Hematopoietic multipotent progenitor cell treated with erythropoietin and hydrocortisone succinate and interleukin-3 and kit ligand, for 15 days (in vitro differentiated cells): Measurements from ENCODE around the gene NEDD9.

ENCODE experiments used
- DNase-seq: peaks from one replicate; pipeline ENCODE4 v3.0.0-alpha.2; 2015; ENCODE audit warnings: low spot score

The NEDD9 gene

DNA sequence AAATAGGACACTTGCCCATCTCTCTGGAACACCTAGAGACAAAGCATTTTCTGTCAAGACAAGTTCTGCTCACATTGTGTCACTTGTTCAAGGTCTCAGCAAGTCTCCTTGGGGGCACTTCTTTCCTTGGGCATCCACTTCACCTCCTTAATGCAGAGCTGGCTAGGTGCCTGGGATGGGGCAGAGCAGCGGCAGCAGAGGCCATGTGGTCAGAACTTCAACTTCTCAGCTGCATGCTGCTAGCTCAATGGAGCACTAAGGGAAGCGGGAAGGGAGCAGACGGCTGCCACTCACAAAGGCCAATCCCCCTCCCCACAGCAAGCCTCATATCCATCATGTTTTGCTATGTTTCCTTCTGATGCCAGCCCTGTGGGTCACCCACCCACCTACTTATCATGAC lies 31.5 kb downstream of the NEDD9 start:
- no peak for DNase-seq

DNA sequence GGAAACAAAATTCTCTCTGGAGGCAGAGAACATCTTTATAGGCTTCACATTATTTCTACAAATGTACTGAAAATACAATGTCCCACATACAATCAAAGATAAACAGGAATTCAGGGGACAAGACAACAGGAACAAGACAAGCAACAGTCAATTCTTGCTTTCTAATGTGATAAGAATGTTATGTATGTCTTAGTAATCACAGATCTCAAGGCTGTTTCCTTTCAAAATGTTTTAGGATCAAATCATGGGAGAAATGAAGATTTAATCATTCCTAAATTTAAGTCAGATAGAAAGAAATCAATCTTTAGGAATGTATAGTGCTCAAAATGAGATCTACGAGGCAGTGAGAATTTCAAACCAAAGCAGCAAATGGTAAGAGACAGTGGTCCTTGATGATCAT lies 32.1 kb downstream of the NEDD9 start:
- DNase-seq = no peak

DNA sequence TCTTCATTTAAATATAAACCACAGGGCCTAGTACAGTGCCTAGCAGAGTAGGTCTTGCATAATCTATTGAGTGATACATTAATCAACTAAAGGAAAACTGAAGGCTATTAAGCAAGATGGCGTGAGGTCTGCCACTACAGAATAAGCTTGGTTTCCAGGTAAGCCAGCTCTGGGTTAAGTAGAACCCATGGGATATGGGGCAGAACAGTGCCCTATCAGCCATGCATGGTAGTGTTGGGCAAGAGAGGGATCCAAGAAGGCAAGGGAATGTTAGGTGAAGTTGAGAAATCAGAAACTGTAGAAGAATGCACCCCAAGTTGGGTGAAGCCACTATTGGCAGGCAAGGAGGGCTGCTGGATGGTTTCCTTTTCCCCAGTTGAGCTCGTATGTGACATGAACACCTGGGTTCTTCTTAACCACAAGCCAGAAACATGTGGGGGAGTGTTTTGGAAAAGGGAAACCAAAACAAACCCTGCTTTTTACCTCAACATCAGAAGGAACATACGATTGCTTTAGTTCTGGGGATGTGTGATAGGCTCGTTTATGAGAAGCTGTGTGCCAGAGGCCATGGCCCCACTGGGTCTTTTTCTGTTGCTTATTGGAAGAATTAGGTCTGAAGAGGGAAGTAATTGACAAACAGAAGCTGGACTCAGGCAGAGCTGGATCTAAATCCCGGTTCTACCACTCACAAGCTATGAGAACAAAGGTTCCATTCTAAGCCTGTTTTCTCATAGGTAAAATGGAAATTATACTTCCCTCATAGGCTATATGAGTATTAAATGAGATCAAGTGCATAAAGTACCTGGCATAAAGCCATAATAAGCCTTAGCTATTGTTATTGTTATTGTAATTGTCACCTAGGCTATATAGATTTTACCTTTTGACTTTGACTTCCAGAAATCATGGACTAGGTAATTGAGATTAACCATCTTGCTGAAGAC lies 33.5 kb downstream of the NEDD9 start:
- DNase-seq = no peak

DNA sequence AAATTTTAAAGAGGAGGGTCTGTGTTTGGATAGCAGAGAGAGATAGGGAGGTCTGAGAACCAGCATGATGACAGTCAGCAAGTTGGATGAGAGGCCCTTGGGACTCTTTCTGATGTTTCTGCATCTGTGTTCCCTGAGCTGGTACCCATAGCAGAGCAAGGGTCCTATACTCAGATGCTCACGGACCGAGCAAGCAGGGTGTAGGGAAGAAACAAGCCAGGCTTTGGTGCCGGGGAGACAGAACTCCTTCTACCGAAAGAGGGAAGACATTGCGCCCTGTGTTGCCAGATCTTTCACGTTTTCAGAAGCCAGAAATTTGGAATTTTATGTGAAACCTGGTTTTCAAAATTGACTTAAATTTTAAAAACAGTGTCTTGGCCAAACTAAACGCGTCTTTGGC lies 34.6 kb downstream of the NEDD9 start:
- DNase-seq = no peak

DNA sequence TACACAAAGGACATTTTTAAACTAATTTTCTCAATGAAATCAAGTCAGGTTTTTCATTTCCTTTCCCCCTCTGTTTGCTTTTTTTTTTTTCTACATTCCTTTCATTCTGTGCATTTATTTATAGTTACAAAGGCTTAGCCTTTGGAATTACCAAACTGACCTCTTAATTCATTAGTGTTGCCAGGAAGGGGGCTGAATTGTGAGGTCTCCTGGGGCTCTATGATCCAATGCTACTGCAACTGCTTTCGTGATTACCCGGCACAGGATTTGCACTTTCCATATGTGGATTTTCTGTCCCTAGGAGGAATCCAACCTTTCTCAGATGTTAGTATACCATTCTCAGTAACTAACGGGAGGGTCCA lies 35.3 kb downstream of the NEDD9 start:
- DNase-seq = no peak

DNA sequence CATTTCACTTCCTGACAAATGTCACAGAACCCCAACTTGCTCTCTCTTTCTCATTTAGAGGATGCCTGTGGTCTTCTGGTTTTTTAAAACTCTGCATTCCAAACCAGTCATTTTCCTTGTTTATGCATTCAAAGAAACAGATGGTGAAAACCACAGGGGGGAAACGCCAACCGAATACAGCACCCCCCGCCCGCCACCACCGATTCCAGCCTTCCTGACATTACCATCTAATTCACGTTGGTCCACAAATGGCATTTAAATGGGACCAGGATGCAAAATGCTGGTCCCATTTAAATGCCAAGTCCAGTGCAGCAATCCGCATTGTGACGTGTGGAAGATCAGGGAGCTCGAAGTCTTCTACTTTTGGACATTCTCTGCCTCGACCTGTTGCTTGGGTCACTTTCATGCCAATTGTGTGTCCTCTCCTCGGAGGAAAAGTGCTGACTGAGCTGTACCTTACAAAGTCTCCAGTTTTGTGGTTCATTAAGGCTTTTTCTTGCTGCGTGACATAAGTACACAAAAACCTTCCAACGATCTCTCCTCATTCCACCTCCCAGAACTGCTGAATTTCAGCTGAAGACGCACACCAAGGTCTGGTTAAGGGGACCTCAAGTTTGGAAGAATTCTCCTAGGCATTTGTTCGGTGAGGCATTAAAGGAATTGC lies 35.8 kb downstream of the NEDD9 start:
- DNase-seq = no peak

DNA sequence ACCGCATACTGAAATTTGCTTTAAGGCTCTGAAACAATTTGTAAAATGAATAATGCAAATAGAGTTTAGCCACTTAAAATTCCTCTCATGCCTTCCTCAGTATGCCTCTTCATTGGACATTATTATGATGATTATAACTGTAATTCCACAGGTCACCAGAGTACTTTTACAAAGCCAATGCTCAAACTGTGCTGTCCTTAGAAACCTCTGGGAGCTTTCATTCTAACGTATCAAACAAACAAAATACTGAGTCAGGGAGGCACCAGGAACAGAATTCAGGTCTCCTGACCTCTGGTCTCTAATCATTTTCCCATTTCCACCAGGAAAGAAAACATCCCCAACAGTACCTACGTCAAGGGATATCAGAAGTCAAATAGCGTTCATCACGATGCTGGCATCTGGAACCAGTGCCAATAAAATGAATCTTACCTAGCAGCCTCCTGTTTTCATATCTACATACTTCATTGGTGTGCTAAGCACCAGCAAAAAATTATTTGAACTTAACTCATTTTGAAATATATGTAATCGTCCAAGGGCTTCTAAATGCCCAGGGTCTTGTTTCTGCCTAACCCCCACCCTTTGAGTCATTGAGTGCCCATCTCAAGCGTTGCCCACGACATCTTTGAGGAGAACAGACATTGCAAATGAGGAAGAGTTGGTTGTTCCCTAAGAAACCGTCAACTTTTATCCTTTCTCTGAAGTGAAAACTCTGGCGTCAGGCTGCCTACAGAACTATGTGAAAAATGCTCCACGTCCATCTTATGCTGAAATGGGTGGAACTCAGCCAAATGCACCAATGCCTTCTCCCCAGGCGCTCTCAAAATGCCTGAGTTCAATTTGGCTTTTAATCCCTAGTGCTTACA lies 37.9 kb downstream of the NEDD9 start:
- no peak for DNase-seq

DNA sequence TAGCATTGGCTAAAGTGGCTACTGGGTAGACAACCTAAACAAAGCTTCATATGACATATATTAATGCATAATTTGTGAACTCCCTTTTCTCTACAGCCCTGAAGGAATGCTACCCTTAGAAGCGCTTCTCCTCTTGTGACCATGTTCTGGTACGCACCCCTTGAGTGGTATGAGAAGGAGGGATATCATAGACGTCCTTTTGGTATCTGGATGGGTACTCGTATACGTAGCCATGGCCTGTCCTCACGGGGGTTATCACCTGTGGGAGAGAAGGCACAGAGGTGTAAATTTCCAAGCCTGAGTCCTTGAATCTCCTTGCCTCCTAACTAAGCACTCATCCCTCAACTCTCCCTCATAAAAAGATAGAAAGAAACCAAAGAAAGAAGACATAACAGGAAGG lies 39.0 kb downstream of the NEDD9 start:
- DNase-seq = no peak

DNA sequence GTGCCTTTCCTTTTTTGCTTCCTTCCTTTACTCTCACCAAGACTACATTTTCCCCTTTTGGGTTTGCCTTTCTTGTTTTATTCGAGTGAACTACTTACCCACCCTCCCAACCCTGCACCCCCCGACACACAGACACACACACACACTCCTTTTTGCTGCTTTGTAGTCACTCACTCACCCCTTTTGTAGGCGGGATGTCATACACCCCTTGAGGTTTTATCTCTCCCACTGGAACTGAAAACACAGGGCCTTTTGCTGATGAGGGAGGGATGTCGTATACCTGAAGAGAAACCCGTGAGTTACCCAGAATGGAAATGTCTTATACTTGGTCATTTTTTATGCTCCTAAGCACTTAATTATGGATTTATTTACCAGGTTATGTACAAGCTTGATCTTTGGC lies 40.3 kb downstream of the NEDD9 start:
- no peak for DNase-seq

DNA sequence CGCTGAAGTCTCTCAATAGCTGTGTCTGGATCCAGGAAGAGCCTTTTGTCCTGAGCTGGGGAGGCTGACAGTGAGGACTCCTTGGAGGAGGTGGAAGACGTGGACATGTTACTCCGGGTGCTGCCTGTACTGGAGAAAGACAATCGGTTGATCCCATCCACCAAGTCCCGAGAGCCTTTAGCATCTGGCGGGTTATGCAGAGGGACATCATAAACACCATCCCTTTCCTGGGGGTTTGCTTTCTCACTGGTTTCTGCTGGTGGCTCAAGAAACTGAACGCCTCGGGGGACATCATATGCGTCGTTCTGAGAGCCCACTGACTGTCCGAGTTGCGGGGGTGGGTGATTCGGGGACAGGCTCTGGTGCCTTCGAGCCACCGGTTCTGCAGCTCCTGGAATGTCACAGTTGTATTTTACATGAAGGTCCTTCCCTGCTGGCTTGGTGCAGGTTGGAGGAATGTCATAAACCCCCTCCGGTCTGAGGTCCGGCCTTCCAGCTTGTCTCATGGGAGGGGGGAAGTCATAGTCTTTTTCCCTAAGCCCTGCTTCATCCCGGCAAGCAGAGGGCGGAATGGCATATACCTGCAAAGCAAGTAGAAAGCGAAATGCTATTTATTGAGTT lies 41.7 kb downstream of the NEDD9 start:
- no peak for DNase-seq

DNA sequence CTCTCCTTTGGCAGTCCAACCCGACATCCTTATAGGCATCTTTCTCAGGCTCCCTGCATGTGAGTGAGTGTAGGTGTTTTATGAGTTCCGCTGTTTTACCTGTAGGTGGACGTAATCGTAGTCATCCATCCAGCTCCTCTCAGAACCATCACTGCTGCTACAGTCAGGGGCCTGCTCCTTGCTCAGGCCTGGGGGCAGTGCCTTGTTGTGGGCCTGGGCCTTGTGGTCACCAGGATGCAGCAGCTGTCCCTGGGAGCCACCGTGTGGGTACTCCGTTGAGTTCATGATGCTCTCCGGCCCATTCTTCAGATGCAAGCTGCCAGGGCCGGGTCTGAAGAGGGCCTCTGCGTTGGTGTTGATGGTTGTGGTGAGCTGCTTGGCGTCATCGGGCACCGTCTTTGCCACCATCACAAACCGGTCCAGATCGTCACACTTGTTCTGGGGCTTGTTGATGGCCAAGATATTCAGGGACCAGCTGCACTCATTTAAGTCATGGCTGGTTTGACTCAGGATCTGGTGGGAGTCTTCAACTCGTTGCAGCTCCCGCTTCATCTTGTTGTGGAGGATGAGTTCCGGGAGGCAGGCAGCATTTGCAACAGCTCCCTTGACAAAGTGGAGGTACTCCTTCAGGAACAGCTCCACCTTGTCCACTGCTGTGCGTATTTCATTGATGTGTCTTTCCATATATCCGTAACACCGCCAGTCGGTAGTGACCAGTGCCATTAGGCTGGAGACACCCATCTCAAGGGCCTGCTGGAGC lies 42.4 kb downstream of the NEDD9 start:
- DNase-seq = no peak

DNA sequence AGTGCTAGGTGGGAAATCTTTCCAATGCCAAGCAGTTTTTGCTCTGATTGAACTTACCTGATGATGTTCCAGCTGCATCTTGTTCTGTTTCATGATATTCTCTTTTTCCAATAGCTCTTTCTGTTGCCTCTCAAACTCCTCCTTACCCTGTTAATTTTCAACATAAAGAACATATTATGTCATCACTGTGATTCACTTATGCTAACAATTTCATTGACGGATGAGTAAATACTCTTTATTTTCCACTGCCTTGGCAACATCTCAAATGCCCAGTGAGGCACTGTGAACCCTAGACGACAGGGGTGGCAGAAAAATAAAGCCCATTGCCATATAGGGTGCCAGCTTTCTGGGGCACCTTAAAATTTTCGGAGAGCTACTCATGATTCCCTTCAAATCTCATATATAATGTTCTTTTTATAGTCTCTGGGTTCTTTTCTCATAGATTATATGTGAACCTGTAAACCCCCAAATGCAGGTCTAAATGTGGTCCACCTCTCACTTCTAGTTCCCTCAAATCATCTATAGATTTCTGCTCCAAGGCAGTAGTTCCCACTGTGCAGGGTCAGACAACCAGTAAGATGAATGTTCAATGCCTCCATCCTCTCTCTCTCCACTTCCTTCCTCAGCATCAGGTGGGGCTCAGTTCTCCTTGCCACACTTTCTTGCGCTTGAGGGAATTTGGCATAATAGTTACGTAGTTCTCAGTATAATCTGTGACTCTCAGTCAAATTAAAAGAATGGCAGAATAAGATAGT lies 44.1 kb downstream of the NEDD9 start:
- DNase-seq = no peak

DNA sequence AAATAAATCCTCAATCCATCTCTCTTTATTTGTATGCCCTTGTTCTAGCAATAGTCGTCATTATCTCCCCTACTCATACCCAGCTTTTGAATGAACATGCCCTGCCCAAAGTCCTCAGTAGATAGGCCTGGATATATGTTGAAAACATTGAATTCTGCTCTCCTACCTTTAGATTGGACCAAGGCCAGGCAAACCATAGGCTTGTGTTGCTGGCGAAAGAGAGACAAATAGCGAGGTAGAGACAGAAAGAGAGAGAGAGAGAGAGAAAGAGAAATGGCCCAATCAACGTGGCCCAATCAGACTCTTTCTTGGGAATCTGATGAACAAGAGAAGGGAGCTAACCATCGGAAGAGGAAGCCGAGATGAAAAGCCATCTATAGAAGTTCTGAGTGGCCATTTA lies 45.2 kb downstream of the NEDD9 start:
- DNase-seq = no peak

DNA sequence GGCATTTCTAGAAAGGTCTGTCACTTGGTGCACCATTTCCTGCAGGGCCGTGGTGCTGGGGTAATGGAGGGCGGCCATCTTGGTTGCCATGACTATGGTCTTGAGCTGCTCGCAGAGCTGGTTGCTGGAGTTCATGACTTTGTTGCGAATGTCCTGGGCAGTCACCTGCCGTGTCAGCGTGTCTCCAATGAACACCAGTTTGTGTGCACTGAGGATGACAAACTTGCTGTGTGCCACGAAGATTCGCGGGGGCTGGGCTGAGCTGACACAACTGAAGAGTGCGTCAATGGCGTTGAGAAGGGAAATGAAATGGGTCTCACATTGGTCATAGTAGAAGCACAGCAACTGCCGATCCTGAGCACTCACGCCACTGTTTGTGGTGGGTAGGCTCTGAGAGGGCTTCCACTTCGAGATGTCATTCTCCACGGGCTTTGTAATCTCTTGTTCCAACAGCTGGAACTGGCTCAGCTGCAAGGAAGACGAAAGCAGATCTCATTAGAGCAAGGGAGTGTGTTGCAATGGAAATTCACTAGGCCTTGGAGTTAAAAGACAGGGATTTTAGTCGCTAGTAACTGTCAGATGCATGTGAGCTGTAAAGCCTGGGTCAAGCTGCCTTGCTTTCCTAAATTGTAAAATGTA lies 47.1 kb downstream of the NEDD9 start:
- DNase-seq = no peak

DNA sequence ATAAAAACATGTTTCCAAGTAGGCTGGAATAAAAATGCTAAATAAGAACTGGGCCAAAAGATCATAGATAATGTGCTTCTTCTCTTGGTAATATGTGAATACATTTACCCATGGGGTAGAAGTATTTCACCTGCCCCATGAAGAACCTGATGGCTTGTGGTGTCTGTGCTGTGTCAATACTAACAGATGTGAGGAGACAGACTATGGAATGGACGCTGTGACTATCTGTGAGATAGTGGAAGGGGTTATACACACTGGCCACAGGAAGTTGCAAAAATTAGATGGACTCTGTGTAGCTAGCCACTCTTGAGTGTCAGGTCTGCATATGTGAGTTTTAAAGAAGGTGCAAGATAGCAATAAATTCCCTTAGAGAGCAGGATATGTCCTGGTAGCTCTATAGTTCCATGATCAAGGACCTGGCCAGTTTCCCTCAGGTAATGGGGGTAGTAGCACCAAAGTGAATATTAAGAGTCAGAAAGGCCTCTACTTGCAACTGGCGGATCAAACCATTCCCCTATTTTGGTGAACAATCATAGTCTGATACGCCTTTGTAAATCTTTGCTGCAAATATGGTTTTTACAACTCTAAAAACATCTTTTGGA lies 48.6 kb downstream of the NEDD9 start:
- no peak for DNase-seq

DNA sequence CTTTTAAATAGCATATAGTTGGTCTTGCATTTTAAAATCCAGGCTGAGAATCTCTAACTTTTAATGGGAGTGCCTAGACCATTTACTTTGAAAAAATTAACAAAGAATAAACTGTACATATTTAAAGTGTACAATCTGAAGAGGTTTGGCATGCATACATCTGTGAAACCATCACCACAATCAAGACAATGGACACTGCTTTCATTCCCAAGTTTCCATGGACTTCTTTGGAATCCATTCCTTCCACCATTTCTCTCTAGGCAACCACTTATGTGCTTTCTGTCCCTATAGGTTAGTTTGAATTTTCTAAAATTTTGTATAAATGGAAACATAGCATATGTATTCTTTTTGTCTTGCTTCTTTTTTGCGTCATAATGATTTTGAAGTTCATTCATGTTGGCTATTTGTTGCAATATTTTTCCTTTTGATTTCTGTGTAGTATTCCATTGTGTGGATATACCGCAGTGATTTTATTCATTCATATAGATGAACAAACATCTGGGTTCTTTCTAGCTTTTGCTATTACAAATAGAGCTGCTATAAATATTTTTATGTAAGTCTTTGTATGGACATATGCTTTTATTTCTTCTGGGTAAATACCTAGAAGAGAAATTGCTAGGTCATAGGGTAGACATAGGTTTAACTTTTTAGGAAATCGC lies 50.9 kb downstream of the NEDD9 start:
- no peak for DNase-seq

DNA sequence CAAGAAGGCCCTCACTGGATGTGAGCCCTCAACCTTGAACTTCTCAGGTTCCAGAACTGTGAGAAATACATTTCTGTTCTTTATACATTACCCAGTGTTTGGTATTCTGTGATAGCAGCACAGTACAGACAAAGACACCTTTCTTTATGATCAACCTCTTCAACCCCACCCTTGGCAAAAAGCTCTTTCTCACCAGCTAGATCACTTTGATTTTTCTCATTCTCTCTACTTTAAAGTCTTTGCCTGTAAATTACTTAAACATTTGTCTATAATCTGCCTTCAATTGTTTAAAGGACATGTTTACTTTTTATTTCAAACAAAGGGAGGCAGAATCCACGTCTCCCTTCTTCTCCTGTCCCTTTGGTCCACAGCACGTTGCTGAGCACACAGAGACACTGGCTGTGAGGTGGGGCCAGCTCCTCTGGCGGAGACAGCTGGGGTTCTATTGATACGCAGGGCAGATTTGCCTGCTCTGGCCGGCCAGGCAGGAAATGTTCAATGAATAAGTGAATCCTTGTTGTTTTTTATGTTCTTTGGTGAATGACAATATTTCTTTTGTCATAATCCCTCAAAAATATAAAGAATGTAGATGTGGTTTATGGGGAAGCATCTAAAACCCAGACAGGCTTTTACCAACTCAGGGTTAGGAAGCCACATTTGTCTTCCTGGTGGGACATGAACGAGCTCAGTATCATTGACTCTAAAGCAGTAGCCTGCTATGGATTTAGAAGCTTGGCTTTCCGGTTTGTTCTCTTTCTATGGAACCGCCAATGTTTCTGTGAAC lies 52.9 kb downstream of the NEDD9 start:
- no peak for DNase-seq

DNA sequence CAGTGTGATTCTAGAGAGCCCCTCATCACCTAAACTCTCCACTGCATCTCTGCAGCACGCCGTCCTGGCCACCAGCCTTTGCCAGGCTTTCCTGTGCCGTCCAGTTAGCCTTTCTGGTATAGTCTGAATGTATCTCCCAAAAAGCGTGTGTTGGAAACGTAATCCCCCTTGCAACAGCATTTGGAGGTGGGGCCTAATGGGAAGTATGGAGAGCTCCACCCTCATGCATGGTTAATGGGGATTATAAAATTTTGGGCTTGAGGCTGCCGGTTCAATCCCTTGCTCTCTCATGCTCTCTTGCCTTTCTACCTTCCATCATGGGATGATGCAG lies 53.4 kb downstream of the NEDD9 start:
- no peak for DNase-seq

DNA sequence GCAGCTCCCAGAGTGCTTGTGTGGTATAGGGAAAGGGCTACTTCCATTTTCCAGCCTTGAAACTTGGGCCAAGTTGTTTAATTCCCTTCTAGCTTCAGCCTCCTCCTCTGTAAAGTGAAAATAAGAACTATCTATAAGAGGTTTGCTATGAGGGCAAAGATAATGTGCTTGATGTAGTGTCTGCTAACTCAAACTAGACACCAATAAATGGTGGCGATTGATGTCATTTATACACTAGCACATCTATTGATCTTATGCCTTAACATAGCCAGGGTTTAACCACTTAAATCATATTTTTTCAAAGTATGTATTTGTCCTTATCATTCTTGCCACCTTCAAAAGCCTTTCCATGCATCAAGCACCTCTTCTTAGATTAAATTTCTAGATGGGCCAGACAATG lies 55.2 kb downstream of the NEDD9 start:
- no peak for DNase-seq
